ENCODE measurements around the gene CYP2A6. TPM values are rescaled to one million over a fixed set of nuclear protein-coding genes. Genes with fewer than 3 reads are reported as not detected.
"Not testable (repeated sequence)": the region's sequence is repeated elsewhere in the genome, so short reads cannot be mapped to it uniquely, and the experiment has no call there.

Gene CYP2A6
- total RNA-seq, 2 experiments from 2014 or later: not detected

GRCh38 chr19:40872209-40872608, 22.0 kb upstream of the CYP2A6 start:
- Mint-ChIP-seq H3K4me3 (no peak overlapping the region), H3K27ac (no peak overlapping the region), H3K9me3 (ENCODE audit: low read depth) (peaks cover 2% of the 10 kb centered on the region), H3K36me3 (peaks cover 3% of the 10 kb centered on the region), H3K4me1 (peaks cover 20% of the 10 kb centered on the region), H3K27me3 (peaks cover 53% of the 10 kb centered on the region)
- CTCF ChIA-PET: no interaction called here
- DNase-seq (no peak), ATAC-seq (no peak)

- no peaks in the 10 kb centered on the region for H3K9me3 Mint-ChIP-seq (ENCODE audit: low read depth)
- H3K4me1 Mint-ChIP-seq: no peaks in the 10 kb centered on the region
- no peaks in the 10 kb centered on the region for H3K36me3 Mint-ChIP-seq
- no peak overlapping the region for H3K27ac Mint-ChIP-seq
- no peak for DNase-seq
- CTCF ChIA-PET: no interaction called here
- no peak overlapping the region for H3K4me3 Mint-ChIP-seq
- H3K27me3 Mint-ChIP-seq: peaks cover 51% of the 10 kb centered on the region
- ATAC-seq: no peak
Observed at GRCh38 chr19:40867701-40868100, 17.5 kb upstream of the CYP2A6 start.

- H3K9me3 Mint-ChIP-seq (ENCODE audit: low read depth); H3K4me3 Mint-ChIP-seq; H3K36me3 Mint-ChIP-seq; ATAC-seq; H3K4me1 Mint-ChIP-seq; H3K27ac Mint-ChIP-seq; CTCF ChIA-PET; DNase-seq: not testable (repeated sequence)
- H3K27me3 Mint-ChIP-seq: peaks cover 39% of the 10 kb centered on the region
Observed at GRCh38 chr19:40864739-40865496, 14.7 kb upstream of the CYP2A6 start.

- no peaks in the 10 kb centered on the region for H3K36me3 Mint-ChIP-seq
Observed at GRCh38 chr19:40862785-40863184, 12.5 kb upstream of the CYP2A6 start.

GRCh38 chr19:40862333-40862732, 12.1 kb upstream of the CYP2A6 start:
- Mint-ChIP-seq H3K36me3 (no peaks in the 10 kb centered on the region), H3K27ac (no peak overlapping the region), H3K9me3 (ENCODE audit: low read depth) (no peaks in the 10 kb centered on the region), H3K4me3 (no peak overlapping the region), H3K27me3 (peaks cover 24% of the 10 kb centered on the region), H3K4me1 (no peaks in the 10 kb centered on the region)
- CTCF ChIA-PET: interaction anchor here (1.6 kb wide), 1 partner anchor 199 kb away, joined by 8 read pairs; no protein-coding TSS in a partner anchor
- peak; percentile 49 for ATAC-seq
- DNase-seq: no peak

More at GRCh38 chr19:40862785-40863184, 12.5 kb upstream of the CYP2A6 start:
- Mint-ChIP-seq H3K4me3 (no peak overlapping the region), H3K9me3 (ENCODE audit: low read depth) (no peaks in the 10 kb centered on the region), H3K27ac (no peak overlapping the region), H3K27me3 (peaks cover 25% of the 10 kb centered on the region), H3K4me1 (no peaks in the 10 kb centered on the region)
- no peak for ATAC-seq
- DNase-seq: no peak
- CTCF ChIA-PET: interaction anchor here (1.6 kb wide), 1 partner anchor 199 kb away, joined by 8 read pairs; no protein-coding TSS in a partner anchor

GRCh38 chr19:40858109-40858508, 7.9 kb upstream of the CYP2A6 start:
- H3K27ac Mint-ChIP-seq: no peak overlapping the region
- no peaks in the 10 kb centered on the region for H3K9me3 Mint-ChIP-seq (ENCODE audit: low read depth)
- no peak overlapping the region for H3K4me3 Mint-ChIP-seq
- peaks cover 18% of the 10 kb centered on the region for H3K27me3 Mint-ChIP-seq
- CTCF ChIA-PET: no interaction called here
- DNase-seq (no peak), ATAC-seq (no peak)
- H3K4me1 Mint-ChIP-seq: peaks cover 4% of the 10 kb centered on the region
- H3K36me3 Mint-ChIP-seq: no peaks in the 10 kb centered on the region

- H3K27ac Mint-ChIP-seq; CTCF ChIA-PET; ATAC-seq; H3K4me3 Mint-ChIP-seq; H3K9me3 Mint-ChIP-seq (ENCODE audit: low read depth); H3K36me3 Mint-ChIP-seq: not testable (repeated sequence)
- Mint-ChIP-seq H3K27me3 (peaks cover 38% of the 10 kb centered on the region), H3K4me1 (peaks cover 17% of the 10 kb centered on the region)
- peak; percentile 7 for DNase-seq
Observed at GRCh38 chr19:40852467-40853152, 2.4 kb upstream of the CYP2A6 start.

GRCh38 chr19:40846722-40847121, 3.5 kb downstream of the CYP2A6 start:
- H3K4me3 Mint-ChIP-seq; H3K36me3 Mint-ChIP-seq; H3K27ac Mint-ChIP-seq; H3K9me3 Mint-ChIP-seq (ENCODE audit: low read depth); CTCF ChIA-PET; ATAC-seq: not testable (repeated sequence)
- peak; percentile 37 for DNase-seq
- Mint-ChIP-seq H3K4me1 (peaks cover 35% of the 10 kb centered on the region), H3K27me3 (peaks cover 47% of the 10 kb centered on the region)

- peak overlapping the region; percentile 42 for H3K4me3 Mint-ChIP-seq
- H3K27ac Mint-ChIP-seq: peak overlapping the region; percentile 64
- H3K36me3 Mint-ChIP-seq; CTCF ChIA-PET; H3K9me3 Mint-ChIP-seq (ENCODE audit: low read depth): not testable (repeated sequence)
- H3K27me3 Mint-ChIP-seq: peaks cover 37% of the 10 kb centered on the region
- H3K4me1 Mint-ChIP-seq: peaks cover 28% of the 10 kb centered on the region
- ATAC-seq (peak; percentile 100), DNase-seq (peak; percentile 92)
Observed at GRCh38 chr19:40843653-40844052, 6.6 kb downstream of the CYP2A6 start.

GRCh38 chr19:40842997-40843652, 7.1 kb downstream of the CYP2A6 start:
- peaks cover 34% of the 10 kb centered on the region for H3K27me3 Mint-ChIP-seq
- DNase-seq: not testable (repeated sequence)

GRCh38 chr19:40842012-40842411, 8.2 kb downstream of the CYP2A6 start:
- DNase-seq; ATAC-seq; H3K4me3 Mint-ChIP-seq; H3K27ac Mint-ChIP-seq; H3K36me3 Mint-ChIP-seq; H3K9me3 Mint-ChIP-seq (ENCODE audit: low read depth): not testable (repeated sequence)
- CTCF ChIA-PET: interaction anchor here (1.4 kb wide), 1 partner anchor 22 kb away, joined by 3 read pairs; no protein-coding TSS in a partner anchor
- H3K4me1 Mint-ChIP-seq: peaks cover 21% of the 10 kb centered on the region
- H3K27me3 Mint-ChIP-seq: peaks cover 23% of the 10 kb centered on the region

More at GRCh38 chr19:40842997-40843652, 7.1 kb downstream of the CYP2A6 start:
- peak overlapping the region; percentile 42 for H3K4me3 Mint-ChIP-seq
- H3K27ac Mint-ChIP-seq: peak overlapping the region; percentile 64
- H3K9me3 Mint-ChIP-seq (ENCODE audit: low read depth); ATAC-seq; CTCF ChIA-PET; H3K36me3 Mint-ChIP-seq: not testable (repeated sequence)
- peaks cover 24% of the 10 kb centered on the region for H3K4me1 Mint-ChIP-seq

- H3K4me1 Mint-ChIP-seq; H3K4me3 Mint-ChIP-seq; ATAC-seq; CTCF ChIA-PET; DNase-seq; H3K9me3 Mint-ChIP-seq (ENCODE audit: low read depth); H3K36me3 Mint-ChIP-seq; H3K27ac Mint-ChIP-seq: not testable (repeated sequence)
- H3K27me3 Mint-ChIP-seq: peaks cover 23% of the 10 kb centered on the region
Observed at GRCh38 chr19:40838477-40838876, 11.8 kb downstream of the CYP2A6 start.

GRCh38 chr19:40836754-40837429, 13.4 kb downstream of the CYP2A6 start:
- CTCF ChIA-PET: interaction anchor here (1.2 kb wide), 1 partner anchor 202 kb away, joined by 3 read pairs; no protein-coding TSS in a partner anchor
- ATAC-seq: no peak

More at GRCh38 chr19:40836754-40837429, 13.4 kb downstream of the CYP2A6 start:
- H3K36me3 Mint-ChIP-seq: no peaks in the 10 kb centered on the region
- H3K27me3 Mint-ChIP-seq: peaks cover 23% of the 10 kb centered on the region
- peak; percentile 12 for DNase-seq
- peaks cover 8% of the 10 kb centered on the region for H3K4me1 Mint-ChIP-seq
- no peaks in the 10 kb centered on the region for H3K9me3 Mint-ChIP-seq (ENCODE audit: low read depth)
- no peak overlapping the region for H3K27ac Mint-ChIP-seq
- H3K4me3 Mint-ChIP-seq: no peak overlapping the region
